ENCODE measurements around the gene MKRN2OS.

GRCh38 chr3:12586403-12586802, 41.1 kb upstream of the MKRN2OS start:
- TF ChIP-seq CTCF (IDR thresholded peaks at IDR 0.05; ENCODE audit: low read length) (no peak), EZH2phosphoT487 (IDR thresholded peaks at IDR 0.05; ENCODE audit: low read length) (no peak)
